ENCODE measurements around the gene TMED4. TPM values are rescaled to one million over a fixed set of nuclear protein-coding genes. Genes with fewer than 3 reads are reported as not detected.

The TMED4 gene
- total and polyA plus RNA-seq, 2 of the 13 experiments (the other 11 are each of a cell fraction or from before 2014, with no cell fraction given), result 81.4 to 109 TPM

GRCh38 chr7:44561962-44562621 is 19.9 kb downstream of the TMED4 start (continued):
- TF ChIP-seq DR1 (CRISPR knock-in tag; IDR thresholded peaks at IDR 0.05) (no peak), ZNF160 (CRISPR knock-in tag; IDR thresholded peaks at IDR 0.05) (no peak), ZNF354B (CRISPR knock-in tag; IDR thresholded peaks at IDR 0.05) (no peak), ATF7 (IDR thresholded peaks at IDR 0.05) (no peak), ATF7 (CRISPR knock-in tag; IDR thresholded peaks at IDR 0.05) (no peak), ZSCAN29 (CRISPR knock-in tag; conservative IDR thresholded peaks at IDR 0.05) (no peak), DNMT3B (CRISPR knock-in tag; conservative IDR thresholded peaks at IDR 0.05) (no peak), ZNF770 (CRISPR knock-in tag; IDR thresholded peaks at IDR 0.05) (no peak), MXD1 (CRISPR knock-in tag; IDR thresholded peaks at IDR 0.05) (no peak), ZNF746 (CRISPR knock-in tag; IDR thresholded peaks at IDR 0.05) (no peak), SATB2 (CRISPR knock-in tag; IDR thresholded peaks at IDR 0.05) (no peak), ZNF253 (CRISPR knock-in tag; IDR thresholded peaks at IDR 0.05; ENCODE audit: borderline replicate concordance) (no peak), CTCF (CRISPR knock-in tag; IDR thresholded peaks at IDR 0.05) (no peak), ZNF3 (CRISPR knock-in tag; IDR thresholded peaks at IDR 0.05) (no peak), ELF4 (CRISPR knock-in tag; IDR thresholded peaks at IDR 0.05; ENCODE audit: borderline replicate concordance) (no peak), NCOA1 (CRISPR knock-in tag; IDR thresholded peaks at IDR 0.05) (peak; percentile 53; the same call in 1 of the 2 replicates), ZNF225 (CRISPR knock-in tag; IDR thresholded peaks at IDR 0.05) (no peak), SKI (IDR thresholded peaks at IDR 0.05; ENCODE audit: partially characterized antibody) (no peak)
- TF ChIP-seq, protein P1, sequence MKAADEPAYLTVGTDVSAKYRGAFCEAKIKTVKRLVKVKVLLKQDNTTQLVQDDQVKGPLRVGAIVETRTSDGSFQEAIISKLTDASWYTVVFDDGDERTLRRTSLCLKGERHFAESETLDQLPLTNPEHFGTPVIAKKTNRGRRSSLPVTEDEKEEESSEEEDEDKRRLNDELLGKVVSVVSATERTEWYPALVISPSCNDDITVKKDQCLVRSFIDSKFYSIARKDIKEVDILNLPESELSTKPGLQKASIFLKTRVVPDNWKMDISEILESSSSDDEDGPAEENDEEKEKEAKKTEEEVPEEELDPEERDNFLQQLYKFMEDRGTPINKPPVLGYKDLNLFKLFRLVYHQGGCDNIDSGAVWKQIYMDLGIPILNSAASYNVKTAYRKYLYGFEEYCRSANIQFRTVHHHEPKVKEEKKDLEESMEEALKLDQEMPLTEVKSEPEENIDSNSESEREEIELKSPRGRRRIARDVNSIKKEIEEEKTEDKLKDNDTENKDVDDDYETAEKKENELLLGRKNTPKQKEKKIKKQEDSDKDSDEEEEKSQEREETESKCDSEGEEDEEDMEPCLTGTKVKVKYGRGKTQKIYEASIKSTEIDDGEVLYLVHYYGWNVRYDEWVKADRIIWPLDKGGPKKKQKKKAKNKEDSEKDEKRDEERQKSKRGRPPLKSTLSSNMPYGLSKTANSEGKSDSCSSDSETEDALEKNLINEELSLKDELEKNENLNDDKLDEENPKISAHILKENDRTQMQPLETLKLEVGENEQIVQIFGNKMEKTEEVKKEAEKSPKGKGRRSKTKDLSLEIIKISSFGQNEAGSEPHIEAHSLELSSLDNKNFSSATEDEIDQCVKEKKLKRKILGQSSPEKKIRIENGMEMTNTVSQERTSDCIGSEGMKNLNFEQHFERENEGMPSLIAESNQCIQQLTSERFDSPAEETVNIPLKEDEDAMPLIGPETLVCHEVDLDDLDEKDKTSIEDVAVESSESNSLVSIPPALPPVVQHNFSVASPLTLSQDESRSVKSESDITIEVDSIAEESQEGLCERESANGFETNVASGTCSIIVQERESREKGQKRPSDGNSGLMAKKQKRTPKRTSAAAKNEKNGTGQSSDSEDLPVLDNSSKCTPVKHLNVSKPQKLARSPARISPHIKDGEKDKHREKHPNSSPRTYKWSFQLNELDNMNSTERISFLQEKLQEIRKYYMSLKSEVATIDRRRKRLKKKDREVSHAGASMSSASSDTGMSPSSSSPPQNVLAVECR (CRISPR knock-in tag; IDR thresholded peaks at IDR 0.05; ENCODE audit: borderline replicate concordance), result peak; percentile 62; the same call in 1 of the 2 replicates
